HG03045 (cell line): ENCODE data around the gene ATP6V1B1.

Experiments
- ATAC-seq: cut with Tn5 transposase; IDR thresholded peaks from one replicate; pipeline ENCODE4 v1.9.1; 2021; ENCODE audit warnings: mild to moderate bottlenecking, moderate library complexity; ENCODE audit not compliant: unreplicated experiment

Gene ATP6V1B1

DNA sequence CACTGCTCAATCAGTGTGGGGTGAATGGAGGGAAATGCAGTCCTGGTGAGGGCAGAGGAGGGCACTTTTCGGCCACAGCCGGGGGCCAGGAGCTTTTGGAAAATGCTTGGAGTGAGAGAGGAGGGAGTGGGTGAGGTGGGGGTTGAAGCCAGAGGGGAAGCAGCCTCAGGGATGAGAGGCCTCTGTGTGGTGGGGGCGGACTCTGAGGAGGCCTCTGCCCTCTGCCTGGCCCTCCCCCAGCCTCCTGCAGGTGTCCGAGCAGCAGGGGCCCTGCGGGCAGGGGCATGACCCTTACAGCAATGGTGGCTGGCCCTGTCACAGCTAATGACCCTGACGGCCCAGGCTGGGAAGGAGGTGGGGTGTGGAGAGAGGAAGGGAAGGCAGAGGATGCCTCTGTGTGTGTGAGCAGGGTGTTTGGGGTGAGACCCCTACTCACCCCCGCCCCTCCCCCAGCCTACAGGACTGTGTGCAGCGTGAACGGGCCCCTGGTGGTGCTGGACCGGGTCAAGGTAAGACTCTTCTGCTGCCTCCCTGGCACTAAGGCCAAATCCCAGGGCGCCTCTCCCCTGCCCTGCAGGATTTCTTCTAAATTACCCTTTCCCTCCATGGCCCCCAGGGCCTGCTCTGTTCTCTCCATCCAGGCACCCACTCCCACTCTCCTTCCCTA lies 7.6 kb downstream of the ATP6V1B1 start:
- no peak for ATAC-seq

DNA sequence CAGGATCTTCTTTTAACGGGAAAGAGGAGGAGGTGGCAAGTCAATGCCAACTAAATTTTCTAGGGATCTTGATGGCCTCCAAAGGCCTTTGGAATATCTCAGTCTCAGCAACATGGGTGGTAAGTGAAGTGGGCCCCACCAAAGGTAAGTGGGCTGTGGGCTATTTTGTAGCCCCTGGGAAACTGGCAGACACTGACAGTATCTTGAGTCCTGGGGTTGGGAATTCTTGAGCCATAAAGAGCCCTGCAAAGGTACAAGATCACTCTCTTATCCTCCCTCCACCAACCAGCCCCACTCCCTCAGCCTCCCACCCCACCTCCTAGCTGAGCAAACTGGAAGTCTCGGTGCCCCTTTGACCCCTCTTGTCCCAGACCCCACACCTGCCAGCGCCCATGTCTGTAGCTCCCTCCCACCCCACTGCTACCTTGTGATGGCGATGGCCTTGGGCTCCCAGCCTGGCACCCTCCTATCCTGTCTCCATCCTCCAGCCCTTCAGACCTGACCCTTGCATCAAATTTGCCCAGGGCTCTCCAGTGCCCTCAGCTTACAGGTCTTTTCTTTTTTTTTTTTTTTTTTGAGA lies 8.5 kb downstream of the ATP6V1B1 start:
- ATAC-seq, result no peak

DNA sequence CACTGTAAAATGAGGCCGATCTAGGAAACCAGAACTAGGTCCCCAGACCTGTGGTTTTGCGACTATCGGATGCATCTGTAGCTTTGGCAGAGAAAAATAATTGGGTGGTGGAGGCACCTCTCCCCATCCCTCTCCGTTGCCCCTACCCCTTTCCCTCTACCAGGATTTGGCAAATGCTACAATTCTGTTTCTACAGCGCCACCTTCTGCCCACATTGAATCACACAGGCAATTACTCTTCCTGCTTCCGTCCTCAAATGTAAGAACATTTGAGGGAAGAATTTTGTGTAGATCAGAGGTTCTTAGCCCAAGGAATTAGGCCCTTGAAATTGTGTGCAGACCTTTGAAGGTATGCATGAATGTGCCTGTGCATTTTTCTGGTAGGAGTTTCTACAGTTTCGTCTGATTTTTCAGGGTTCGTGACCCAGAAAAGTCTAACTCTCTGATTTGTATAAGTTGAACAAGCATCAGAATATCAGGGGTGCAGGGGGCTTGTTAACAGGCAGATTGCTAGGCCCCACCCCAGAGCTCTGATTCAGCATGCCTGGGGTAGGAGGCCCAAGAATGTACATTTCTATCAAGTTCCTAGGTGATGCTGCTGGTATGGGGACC lies 11.2 kb downstream of the ATP6V1B1 start:
- no peak for ATAC-seq

DNA sequence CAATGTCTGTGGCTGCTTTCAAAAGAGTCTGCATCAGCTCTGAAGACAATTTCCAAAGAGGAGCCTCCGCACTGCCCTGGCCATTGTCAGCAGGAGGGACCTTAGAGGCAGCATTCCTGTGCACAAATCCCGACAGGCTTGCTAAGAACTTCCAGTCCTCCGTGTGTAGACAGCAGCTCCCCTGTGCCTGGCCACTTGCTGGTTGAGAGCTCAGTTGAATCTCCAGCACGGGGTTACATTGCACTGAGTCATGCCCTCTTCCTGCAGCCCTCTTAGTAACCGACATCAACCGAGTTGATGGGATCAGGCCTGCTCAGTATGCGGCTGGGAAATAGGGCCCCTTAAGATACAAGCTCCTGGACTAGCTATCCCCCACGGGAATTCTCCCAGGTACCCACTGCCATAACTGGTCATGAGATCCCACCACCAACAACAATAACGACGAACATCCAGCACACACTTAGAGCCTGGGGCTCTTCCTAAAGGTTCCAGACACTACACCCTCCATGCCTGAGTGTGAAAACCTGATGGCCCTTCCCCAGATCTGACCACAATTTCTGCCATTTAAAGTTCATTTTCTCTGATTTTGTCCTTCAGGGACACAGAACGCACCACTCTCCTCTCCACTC lies 12.0 kb downstream of the ATP6V1B1 start:
- ATAC-seq, result no peak

DNA sequence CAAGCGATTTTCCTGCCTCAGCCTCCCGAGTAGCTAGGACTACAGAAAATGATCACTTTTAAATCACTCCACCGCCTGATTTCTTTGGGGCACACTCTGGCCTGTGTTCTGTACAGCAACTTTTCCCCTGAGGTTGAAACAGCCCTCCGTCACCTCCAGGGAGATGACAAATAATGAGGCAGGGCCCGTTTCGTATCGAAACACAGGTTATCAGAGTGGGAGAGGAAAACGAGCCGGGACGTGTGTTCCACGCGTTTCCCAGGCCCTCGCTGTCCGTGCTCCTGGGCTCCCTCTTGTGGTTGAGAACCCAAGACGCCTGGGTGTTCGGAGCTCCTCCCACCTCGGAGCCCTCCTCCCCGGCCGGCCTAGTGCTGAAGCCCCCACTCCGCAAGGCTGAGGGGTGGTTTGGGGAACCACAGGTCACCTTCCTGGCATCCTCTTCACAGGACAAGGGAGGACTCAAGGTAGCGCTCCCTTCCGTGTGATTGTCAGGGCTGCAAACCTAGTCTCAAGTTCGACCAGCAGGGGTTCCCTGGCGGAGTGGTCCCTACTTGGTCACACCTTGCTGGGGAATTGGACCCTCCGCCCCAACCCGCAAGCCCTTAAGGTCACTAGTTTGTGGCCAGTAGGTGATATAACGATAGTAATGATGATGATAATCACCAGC lies 12.8 kb downstream of the ATP6V1B1 start:
- peak; percentile 90 for ATAC-seq

DNA sequence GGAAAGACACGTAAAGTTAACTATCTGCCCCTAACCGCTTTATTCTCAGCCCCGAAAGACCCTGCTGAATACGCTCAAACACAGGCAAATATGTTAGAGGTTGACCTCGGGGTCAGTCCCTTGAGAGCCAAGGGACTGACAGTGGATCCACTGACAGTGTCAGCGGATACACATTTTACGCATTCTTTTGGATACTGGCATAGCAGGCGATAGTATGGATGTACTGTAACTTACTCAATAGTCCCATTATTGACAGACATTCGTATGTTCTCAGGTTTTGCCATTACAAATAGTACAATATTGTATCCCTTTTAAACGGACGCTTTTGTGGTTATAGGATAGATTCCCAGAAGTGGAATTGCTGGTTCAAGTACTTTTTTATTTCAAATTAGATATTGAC lies 13.4 kb downstream of the ATP6V1B1 start:
- no peak for ATAC-seq

DNA sequence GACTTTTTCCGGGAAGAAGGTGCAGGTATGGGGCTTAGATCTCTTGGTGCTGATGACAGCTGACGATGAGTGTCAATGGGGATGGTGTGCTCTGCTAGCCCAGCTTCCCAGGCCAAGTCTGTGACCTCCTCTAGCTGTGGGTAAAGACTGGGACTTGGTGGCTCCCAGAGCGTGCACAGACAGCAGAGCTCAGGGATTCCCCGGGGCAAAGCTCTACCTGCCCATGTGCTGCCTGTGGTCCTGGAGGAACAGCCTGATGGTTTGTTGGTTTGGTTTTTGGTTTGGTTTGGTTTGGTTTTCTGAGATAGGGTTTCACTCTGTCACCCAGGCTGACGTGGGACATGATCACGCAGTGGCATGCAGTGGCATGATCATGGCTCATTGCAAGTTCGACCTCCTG lies 19.2 kb downstream of the ATP6V1B1 start:
- ATAC-seq, result no peak

DNA sequence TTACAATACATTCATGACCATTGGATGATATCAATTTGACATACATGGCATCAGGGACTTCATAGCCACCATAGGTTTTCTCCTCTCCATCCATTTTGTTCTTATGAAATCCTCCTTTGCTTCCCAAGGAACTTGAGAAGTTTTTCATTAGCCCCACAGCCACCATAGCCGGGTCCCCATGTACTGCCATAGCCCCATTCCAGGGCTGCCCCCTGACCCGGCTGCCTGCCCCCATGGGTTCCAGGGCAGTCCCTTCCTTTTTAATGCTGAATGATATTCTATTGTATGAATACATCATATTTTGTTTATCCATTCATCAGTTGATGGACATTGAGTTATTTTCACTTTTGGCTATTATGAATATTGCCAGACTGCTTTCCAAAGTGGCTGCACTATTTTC lies 20.4 kb downstream of the ATP6V1B1 start:
- ATAC-seq, result no peak

DNA sequence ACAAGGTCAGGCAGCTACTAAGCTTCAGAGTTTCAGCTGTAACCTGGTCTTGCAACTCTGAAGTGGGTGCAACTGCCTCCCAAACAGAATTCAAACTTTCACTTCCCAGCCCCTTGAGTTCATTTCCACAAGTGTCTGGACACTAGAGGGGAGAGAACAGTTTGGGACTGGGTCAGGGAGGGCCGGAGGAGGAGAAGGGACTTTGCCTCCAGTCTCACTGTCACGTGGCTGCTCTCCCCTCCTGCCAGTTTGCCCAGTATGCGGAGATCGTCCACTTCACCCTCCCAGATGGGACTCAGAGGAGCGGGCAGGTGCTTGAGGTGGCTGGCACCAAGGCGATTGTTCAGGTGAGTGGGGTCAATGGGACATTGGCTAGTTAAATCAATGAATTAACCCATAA lies 22.1 kb downstream of the ATP6V1B1 start:
- ATAC-seq, result no peak

DNA sequence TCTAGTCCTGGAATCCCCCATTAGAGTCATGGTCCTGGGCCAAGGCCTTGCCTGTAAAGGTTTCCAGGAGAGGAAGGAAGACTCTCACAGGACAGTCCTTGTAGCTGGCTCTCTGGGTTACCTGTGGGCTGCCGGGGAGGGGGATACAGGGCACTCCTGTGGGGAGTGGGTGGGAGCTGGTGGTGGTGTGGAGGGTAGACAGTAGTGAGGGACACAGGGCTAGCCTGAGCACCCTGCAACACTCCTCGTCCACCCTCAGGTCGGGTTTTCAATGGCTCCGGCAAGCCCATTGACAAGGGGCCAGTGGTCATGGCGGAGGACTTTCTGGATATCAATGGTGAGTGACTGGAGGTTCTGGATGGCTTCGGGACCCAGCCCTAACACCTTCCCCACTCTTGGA lies 23.1 kb downstream of the ATP6V1B1 start:
- no peak for ATAC-seq

DNA sequence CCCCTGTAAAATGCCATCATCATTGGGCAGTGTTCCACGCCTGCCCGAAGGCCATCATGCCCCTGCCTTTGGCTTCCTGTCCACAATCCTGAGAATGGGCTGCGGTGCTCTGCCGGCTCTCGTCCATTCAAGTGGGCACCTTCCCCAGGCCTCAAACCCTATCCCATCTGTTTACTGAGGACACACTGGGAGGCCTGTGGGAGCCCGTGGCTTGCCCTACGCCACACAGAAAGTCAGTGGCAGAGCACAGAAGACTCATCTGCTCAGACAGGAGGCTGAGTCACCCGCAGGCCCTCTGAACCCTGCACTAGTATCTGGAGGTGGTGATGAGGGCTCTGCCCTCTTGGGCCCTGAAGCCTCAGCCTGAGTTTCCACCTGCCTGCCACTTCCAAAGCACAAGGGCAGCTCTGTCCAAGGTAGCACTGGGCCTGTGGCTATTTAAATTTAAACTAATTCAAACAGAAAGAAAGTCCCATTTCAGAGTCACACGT lies 23.6 kb downstream of the ATP6V1B1 start:
- no peak for ATAC-seq

DNA sequence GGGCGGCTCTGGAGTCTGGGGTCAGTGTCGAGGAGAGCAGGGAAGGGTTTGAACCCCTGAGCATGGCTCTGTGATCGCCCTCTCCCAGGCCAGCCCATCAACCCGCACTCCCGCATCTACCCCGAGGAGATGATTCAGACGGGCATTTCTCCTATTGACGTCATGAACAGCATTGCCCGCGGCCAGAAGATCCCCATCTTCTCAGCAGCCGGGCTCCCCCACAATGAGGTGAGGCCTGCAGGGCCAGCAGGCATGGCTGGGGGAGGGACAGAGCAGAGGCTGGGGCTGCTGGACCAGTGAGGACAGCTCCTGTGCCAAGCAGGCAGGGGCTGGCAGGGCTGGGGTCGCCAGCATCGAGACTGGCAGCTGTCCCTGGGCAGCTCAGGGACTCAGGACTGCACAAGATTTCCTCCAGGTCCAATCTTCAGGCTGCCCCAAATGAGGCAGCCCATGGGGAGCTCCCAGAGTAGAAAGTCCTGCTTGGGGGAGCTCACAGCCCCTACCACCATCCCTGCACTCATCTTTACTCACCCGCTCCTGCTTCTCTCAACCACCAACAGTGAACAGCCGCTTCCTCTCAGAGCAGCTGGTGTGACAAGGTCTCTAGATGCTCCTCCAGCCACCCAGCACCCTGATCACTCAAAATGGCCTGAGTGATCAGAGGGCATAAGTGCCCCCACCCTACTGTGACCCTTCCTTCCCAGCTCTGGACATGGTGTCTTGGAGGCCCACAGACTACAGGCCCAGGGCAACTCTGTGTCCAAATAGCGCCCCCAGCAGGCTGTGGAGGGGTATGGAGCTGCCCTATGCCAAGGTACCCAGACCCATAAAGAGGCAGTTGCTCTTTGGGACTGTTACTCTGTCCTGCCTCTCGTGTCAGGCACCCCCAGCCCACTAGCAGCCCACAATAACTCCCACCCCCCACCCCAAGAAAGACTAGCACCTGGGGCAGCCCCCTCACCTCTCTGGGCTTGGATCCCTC lies 24.4 kb downstream of the ATP6V1B1 start:
- no peak for ATAC-seq

DNA sequence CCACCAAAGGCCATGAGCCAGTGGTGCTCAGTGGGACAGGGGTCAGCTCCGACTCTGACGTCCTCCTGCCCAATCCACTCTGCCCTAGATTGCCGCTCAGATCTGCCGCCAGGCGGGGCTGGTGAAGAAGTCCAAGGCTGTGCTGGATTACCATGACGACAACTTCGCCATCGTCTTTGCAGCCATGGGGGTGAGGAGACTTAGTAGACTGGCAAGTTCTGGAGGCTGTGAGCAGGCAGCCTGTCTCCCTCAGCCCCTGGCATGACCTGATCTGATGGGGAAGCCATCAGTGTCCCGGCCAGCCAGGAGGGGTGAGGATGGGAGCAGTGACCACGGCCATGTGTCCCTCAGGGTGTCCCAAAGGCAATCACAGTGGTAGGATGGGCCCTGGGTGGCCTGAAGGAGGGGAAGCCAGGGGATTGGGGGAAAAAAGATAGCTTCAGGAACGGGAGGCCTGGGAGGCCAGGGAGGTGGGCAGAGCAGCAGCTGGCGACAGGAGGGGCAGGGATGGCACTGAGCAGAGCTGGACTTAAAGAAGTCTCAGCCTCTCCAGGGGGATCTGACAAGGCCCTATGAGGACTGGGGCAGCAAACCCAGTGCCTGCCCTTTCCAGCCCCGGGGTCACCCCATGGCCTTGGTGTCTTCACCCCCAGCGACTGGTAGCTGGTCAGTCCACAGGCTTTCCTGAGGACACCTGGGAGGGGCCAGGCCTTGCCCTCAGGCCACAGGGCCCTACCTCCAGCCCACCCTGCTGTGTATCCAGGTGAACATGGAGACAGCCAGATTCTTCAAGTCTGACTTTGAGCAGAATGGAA lies 25.3 kb downstream of the ATP6V1B1 start:
- no peak for ATAC-seq

DNA sequence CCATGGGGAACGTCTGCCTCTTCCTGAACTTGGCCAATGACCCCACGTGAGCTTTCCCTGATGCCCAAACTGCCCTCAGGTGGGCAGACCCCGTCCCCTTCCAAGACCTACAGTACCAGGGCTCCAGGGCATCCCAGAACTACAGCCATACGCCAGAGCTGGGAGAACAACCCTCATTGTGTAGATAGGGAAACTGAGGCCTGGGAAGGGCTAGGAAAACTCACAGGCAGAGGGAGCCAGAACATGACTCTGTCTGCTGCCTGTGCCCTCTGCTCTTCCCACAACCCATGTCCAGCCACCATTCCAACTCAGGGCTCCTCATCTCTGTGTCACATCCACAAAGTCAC lies 25.9 kb downstream of the ATP6V1B1 start:
- ATAC-seq, result no peak

DNA sequence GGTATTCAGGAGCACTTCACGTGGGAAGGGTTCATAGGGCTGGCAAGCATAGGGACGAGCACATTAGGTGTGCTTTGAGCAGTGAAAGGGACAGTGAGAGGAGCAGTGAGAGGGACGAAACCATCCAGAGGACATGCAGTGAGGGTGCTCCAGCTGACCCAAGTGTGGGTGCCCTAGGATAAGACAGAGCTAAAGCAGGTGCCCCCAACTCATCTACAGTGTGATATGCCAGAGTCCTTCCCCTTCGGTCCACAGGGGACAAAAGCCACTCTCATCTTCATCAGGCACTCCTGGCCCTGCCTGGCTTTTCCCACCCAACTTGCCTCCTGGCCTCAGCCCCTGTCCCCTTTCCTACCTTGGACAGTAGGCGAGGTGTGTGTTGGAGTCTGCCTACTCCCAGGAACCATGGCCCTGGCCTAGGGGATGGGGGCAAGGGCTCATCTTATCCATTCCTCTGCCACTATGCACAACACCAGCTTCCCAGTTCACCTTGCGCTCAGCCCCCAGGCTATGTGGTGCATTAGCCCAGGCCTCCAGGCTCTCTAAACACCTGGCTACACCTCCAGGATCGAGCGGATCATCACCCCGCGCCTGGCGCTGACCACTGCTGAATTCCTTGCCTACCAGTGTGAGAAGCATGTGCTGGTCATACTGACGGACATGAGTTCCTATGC lies 26.6 kb downstream of the ATP6V1B1 start:
- ATAC-seq, result no peak

DNA sequence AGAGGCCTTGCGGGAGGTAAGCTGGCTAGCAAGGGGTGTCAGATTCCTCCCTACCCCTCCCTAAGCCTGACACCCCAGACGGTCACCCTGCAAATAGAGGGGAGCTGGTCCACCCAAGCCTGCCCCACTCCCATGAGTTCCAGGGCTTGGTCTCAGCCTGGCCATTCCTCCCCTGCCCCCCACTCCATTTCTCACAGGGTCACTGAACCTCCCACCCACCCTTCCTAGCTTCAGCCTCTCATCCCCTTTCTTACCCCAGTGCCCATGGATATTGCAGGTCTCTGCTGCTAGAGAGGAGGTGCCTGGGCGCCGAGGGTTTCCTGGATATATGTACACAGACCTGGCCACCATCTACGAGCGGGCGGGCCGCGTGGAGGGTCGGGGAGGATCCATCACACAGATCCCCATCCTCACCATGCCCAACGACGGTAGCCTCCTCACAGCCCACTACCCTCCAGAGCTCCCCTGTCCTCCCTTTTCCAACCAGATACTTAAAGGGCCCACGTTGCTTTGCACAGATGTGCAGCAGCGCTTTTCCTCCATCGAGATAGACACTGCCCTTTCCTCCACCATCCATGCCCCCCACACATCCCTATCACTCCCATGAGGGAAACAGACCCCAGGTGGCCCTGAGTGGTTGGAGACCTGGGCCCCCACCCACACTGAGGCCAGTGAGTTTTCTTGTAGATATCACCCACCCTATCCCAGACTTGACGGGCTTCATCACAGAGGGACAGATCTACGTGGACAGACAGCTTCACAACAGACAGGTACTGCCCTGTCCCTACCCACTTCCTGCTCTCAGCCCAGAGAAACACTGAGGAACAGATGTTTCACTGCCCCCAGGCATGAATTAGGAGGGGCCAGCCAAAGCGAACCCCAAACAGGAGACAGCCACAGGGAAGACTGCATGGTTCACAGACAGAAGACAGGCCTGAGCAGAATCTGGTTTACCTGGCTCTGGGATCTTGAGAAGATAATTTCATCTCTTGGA lies 27.5 kb downstream of the ATP6V1B1 start:
- ATAC-seq, result no peak

DNA sequence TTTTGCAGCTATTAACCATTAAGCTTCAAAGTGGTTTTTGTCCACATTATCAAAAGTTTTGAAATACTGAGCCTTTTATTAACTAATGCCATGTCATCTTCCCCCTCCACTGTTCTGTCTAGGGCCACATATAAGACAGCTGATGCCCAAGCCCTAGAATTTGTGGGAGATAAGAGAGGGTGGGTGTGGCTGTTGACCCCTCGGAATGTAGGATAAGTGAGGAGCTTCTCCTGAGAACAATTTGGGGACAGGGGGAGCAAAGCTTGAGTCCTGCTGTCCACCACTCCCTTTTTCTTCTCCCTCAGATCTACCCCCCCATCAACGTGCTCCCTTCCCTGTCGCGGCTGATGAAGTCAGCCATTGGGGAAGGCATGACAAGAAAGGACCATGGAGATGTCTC lies 28.4 kb downstream of the ATP6V1B1 start:
- no peak for ATAC-seq
